Uterus (tissue), 2 donors: ENCODE data around the gene FARS2.

ENCODE experiments used
- POLR2A ChIP-seq, 2 donors: fragments of 450-650 bp; IDR thresholded peaks; one replicate each; pipeline ENCODE4 v1.6.1; 2016; ENCODE audit warnings: antibody characterized with exemption in 2 of 2, mild to moderate bottlenecking in 1 of 2, moderate library complexity in 1 of 2
- TF ChIP-seq, protein P1 (sequence below), 4 experiments: fragments of 200-600 bp in 2 of 4; fragments of 450-650 bp in 2 of 4; sonication (generic) in 2 of 4; IDR thresholded peaks; one replicate each; pipeline ENCODE4 v1.5.1; 2016 to 2019; ENCODE audit warnings: antibody characterized with exemption in 4 of 4, mild to moderate bottlenecking in 2 of 4, moderate library complexity in 1 of 4

DNA sequence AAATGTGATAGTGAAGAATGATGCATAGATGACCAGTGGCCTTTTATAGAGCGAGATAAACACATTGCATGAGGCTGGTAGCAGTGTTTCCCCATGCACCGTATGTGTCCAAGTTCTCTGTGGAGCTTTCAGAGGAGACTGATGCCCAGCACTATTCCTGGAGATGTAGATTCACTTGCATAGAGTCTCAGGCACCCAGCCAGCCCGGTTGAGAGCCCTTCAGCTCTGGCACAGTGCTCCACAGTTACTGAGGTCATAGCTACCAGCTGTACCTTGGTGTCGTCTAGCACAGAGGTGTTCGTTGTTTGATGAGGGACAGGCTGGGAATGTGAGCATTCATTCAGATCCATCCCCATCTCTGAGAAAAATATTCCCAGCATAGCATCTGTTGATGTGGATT lies 328.9 kb downstream of the FARS2 start:
- TF ChIP-seq, protein P1, sequence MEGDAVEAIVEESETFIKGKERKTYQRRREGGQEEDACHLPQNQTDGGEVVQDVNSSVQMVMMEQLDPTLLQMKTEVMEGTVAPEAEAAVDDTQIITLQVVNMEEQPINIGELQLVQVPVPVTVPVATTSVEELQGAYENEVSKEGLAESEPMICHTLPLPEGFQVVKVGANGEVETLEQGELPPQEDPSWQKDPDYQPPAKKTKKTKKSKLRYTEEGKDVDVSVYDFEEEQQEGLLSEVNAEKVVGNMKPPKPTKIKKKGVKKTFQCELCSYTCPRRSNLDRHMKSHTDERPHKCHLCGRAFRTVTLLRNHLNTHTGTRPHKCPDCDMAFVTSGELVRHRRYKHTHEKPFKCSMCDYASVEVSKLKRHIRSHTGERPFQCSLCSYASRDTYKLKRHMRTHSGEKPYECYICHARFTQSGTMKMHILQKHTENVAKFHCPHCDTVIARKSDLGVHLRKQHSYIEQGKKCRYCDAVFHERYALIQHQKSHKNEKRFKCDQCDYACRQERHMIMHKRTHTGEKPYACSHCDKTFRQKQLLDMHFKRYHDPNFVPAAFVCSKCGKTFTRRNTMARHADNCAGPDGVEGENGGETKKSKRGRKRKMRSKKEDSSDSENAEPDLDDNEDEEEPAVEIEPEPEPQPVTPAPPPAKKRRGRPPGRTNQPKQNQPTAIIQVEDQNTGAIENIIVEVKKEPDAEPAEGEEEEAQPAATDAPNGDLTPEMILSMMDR (IDR thresholded peaks at IDR 0.05): no peak
- TF ChIP-seq POLR2A (IDR thresholded peaks at IDR 0.05): no peak
